ENCODE measurements around the gene PAPOLG.
"Not testable (repeated sequence)": the region's sequence is repeated elsewhere in the genome, so short reads cannot be mapped to it uniquely, and the experiment has no call there.

The PAPOLG gene

GRCh38 chr2:60825666-60826065 lies 69.6 kb downstream of the PAPOLG start:
- in situ Hi-C loops (cut with MboI; ENCODE audit: low pct_unique_long_range_greater_than_20kb, low sequenced_read_pairs, unreplicated experiment): no loop called here
- no peak for TF ChIP-seq CTCF (IDR thresholded peaks at IDR 0.05; ENCODE audit: extremely low read depth, insufficient read depth, missing control alignments)
- no peak for DNase-seq (ENCODE audit: low spot score)

GRCh38 chr2:60826111-60826510 lies 70.0 kb downstream of the PAPOLG start:
- TF ChIP-seq CTCF (IDR thresholded peaks at IDR 0.05; ENCODE audit: extremely low read depth, insufficient read depth, missing control alignments): no peak
- DNase-seq (ENCODE audit: low spot score): no peak
- in situ Hi-C loops (cut with MboI; ENCODE audit: low pct_unique_long_range_greater_than_20kb, low sequenced_read_pairs, unreplicated experiment): no loop called here

- DNase-seq (ENCODE audit: low spot score); in situ Hi-C loops (cut with MboI; ENCODE audit: low pct_unique_long_range_greater_than_20kb, low sequenced_read_pairs, unreplicated experiment): not testable (repeated sequence)
Measured at GRCh38 chr2:60826860-60827259, 70.8 kb downstream of the PAPOLG start.

- DNase-seq (ENCODE audit: low spot score): no peak
- in situ Hi-C loops (cut with MboI; ENCODE audit: low pct_unique_long_range_greater_than_20kb, low sequenced_read_pairs, unreplicated experiment): no loop called here
- TF ChIP-seq CTCF (IDR thresholded peaks at IDR 0.05; ENCODE audit: extremely low read depth, insufficient read depth, missing control alignments): no peak
Measured at GRCh38 chr2:60827369-60827768, 71.3 kb downstream of the PAPOLG start.

- no peak for DNase-seq (ENCODE audit: low spot score)
- no peak for TF ChIP-seq CTCF (IDR thresholded peaks at IDR 0.05; ENCODE audit: extremely low read depth, insufficient read depth, missing control alignments)
- in situ Hi-C loops (cut with MboI; ENCODE audit: low pct_unique_long_range_greater_than_20kb, low sequenced_read_pairs, unreplicated experiment): no loop called here
Measured at GRCh38 chr2:60830991-60831390, 74.9 kb downstream of the PAPOLG start.

- TF ChIP-seq CTCF (IDR thresholded peaks at IDR 0.05; ENCODE audit: extremely low read depth, insufficient read depth, missing control alignments): no peak
- DNase-seq (ENCODE audit: low spot score): no peak
- in situ Hi-C loops (cut with MboI; ENCODE audit: low pct_unique_long_range_greater_than_20kb, low sequenced_read_pairs, unreplicated experiment): no loop called here
Measured at GRCh38 chr2:60831921-60832320, 75.9 kb downstream of the PAPOLG start.

GRCh38 chr2:60832621-60833020 lies 76.6 kb downstream of the PAPOLG start:
- in situ Hi-C loops (cut with MboI; ENCODE audit: low pct_unique_long_range_greater_than_20kb, low sequenced_read_pairs, unreplicated experiment): no loop called here

More at GRCh38 chr2:60832621-60833020, 76.6 kb downstream of the PAPOLG start:
- DNase-seq (ENCODE audit: low spot score): no peak
- no peak for TF ChIP-seq CTCF (IDR thresholded peaks at IDR 0.05; ENCODE audit: extremely low read depth, insufficient read depth, missing control alignments)
